ENCODE data around the gene FAF2.

DNA sequence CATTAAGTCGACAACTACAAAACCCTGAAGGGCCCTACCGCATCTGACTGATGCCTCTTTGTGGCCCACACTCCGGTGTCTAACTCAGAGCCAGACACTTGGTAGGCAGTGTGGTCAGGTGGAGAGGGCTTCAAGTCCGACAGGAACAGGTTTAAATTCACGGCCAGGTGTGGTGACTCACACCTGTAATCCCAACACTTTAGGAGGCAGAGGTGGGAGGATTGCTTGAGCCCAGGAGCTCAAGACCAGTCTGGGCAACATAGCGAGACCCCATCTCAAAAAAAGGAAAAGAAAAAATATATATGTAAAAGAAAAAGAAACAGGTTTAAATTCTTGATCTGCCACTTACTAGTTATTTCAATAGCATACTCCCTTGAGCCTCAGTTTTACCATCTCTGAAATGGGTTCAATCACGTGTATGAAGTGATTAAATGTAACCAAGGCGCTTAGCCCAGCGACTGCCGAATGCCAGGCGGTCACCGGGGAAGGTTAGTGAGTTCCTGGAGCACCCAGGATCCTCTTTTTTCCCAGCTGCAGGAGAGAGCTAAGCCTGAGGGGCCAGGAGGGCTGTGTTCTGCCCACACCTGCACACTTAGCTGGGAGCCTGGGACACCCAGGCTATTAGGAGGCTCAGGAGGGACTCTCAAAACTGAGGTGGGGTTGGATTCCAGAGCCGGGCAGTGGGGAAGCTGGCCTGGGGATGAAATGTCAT, 32.8 kb upstream of the FAF2 start:
- TF ChIP-seq TAF1 (IDR thresholded peaks at IDR 0.05; ENCODE audit: borderline replicate concordance, low read depth, low read length) (no peak), POLR2A (IDR thresholded peaks at IDR 0.05; ENCODE audit: low read depth, low read length) (no peak)
